ENCODE results near the gene MX1.

MX1 gene

GRCh38 chr21:41508415-41509144 lies 82.5 kb downstream of the MX1 start:
- TF ChIP-seq CTCF (IDR thresholded peaks at IDR 0.05) = no peak
- no peak overlapping the region for H3K27ac ChIP-seq

More at GRCh38 chr21:41508415-41509144, 82.5 kb downstream of the MX1 start:
- peak overlapping the region; percentile 58 for H3K4me3 ChIP-seq
- no peak for DNase-seq (ENCODE audit: low spot score)

Data from coronary artery (tissue), 2 donors.